Ovary (tissue), 9 donors: ENCODE results near the gene CACNA2D3. TPM values are rescaled to one million over a fixed set of nuclear protein-coding genes. Genes with fewer than 3 reads are reported as not detected.

Experiments used
- DNase-seq, 5 donors: peaks; one replicate each; pipeline ENCODE4 v3.0.0-alpha.2; 2019 to 2020
- H3K27ac ChIP-seq, 2 donors: fragments of 200-600 bp; one replicate each; pipeline versions ENCODE4 v1.5.1 to v1.8.0; 2019 to 2022
- H3K27me3 ChIP-seq: fragments of 200-600 bp; one replicate; pipeline ENCODE4 v1.8.0; 2022
- H3K36me3 ChIP-seq: fragments of 200-600 bp; sonication (generic); one replicate; pipeline ENCODE4 v1.5.1; 2019
- H3K4me1 ChIP-seq: one replicate; pipeline ENCODE4 v1.8.1; 2013; ENCODE audit warnings: mild to moderate bottlenecking, moderate library complexity; ENCODE audit not compliant: insufficient read depth
- H3K4me3 ChIP-seq: fragments of 200-600 bp; sonication (generic); one replicate; pipeline ENCODE4 v1.5.1; 2017
- H3K9me3 ChIP-seq, 2 donors: fragments of 200-600 bp in 1 of 2; sonication (generic) in 1 of 2; one replicate each; pipeline versions ENCODE4 v1.5.1 to v1.8.1; 2013 to 2019; ENCODE audit warnings: mild to moderate bottlenecking in 1 of 2, moderate library complexity in 1 of 2
- EP300 ChIP-seq: sonication (generic); formaldehyde crosslinking; IDR thresholded peaks from one replicate; pipeline ENCODE4 v1.6.1; 2017; ENCODE audit warnings: antibody characterized with exemption
- POLR2A ChIP-seq: fragments of 450-650 bp; IDR thresholded peaks from one replicate; pipeline ENCODE4 v1.6.1; 2017; ENCODE audit warnings: antibody characterized with exemption, mild to moderate bottlenecking, moderate library complexity
- WGBS, 3 donors: extraction: QIAGEN DNeasy Blood & Tissue Kit in 1 of 3; methylation state at CpG; one replicate each; pipeline versions ENCODE4 v1.1.5 to v1.1.7; 2013 to 2017; 5-methylcytosine and 5-hydroxymethylcytosine counted together
- intact Hi-C, 4 donors: fragments of 100-400 bp; cut with DNase I; formaldehyde crosslinking; loops; one replicate each; pipeline versions ENCODE4 v1.11.0 to v1.15.1; 2022 to 2023
- polyA plus RNA-seq, 2 donors: library from polyadenylated mRNA; stranded (reverse); fragments of 200-250 nt in 1 of 2; fragments of 350-450 nt in 1 of 2; fragmentation: Illumina TruSeq in 1 of 2; extraction: RNeasy Lipid Tissue Mini Kit (QIAGEN cat#74804) in 1 of 2; gene quantifications; one replicate each; pipeline ENCODE4 v1.2.3, GENCODE V29; 2013 to 2014
- total RNA-seq, 7 donors: library from RNA; depleted of rRNA in 2 of 7; stranded (reverse); fragments of >200 nt in 2 of 7; fragmentation: NEBNext Ultra II Directional in 3 of 7; extraction: Animal tissue kit (Norgen Biotek cat#: 25700) in 3 of 7; gene quantifications; one replicate each; pipeline versions ENCODE4 v1.1.0 to v1.2.4, GENCODE V29; 2016 to 2023
- TF ChIP-seq, protein P1 (sequence below), 3 donors: fragments of 450-650 bp in 2 of 3; fragments of 200-600 bp in 1 of 3; IDR thresholded peaks; one replicate each; pipeline versions ENCODE4 v1.5.1 to v1.8.0; 2016 to 2022; ENCODE audit warnings: antibody characterized with exemption in 3 of 3, mild to moderate bottlenecking in 1 of 3
- donor health status: DM: no; HTN: no; CAD: no; lungs with moderate emphysema.
- donor health status: DM: no; HTN: no; CAD: no.
- donor health status: Bipolar disorder and iron deficiency.
- donor health status: DM: yes; HTN: yes; CAD: no.
- donor health status: DM: no; HTN: no; CAD: no.
- donor health status: DM: yes; HTN: yes; CAD: no.

Gene CACNA2D3
- total and polyA plus RNA-seq, 9 donors: 2.0 to 10.1 (median 4.7) TPM

DNA sequence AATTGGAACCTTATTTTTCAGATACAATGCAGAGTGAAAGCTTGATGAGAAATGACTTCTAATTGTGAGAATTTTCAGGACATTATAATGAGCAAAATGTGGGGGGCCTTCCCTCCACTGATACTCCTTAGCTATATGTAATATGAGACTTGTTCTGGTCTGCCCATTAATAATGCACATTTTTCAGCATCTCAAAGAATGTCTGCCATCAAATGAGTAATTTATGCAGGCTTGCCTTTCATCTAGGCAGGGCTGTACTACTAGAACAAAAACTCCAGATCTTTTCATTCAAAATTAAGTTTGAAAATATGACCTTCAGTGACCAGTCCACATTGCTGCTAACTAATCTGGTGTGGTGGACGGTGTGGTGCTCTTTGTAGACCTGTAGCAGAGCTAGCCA is 678.1 kb downstream of the CACNA2D3 start:
- Histone ChIP-seq H3K27me3 (no peaks in the 10 kb centered on the region), H3K4me1 (no peaks in the 10 kb centered on the region), H3K36me3 (no peaks in the 10 kb centered on the region), H3K4me3 (no peak overlapping the region), H3K9me3 (no peaks in the 10 kb centered on the region), H3K27ac (no peak overlapping the region)
- TF ChIP-seq POLR2A (no peak), EP300 (no peak)
- TF ChIP-seq, protein P1, sequence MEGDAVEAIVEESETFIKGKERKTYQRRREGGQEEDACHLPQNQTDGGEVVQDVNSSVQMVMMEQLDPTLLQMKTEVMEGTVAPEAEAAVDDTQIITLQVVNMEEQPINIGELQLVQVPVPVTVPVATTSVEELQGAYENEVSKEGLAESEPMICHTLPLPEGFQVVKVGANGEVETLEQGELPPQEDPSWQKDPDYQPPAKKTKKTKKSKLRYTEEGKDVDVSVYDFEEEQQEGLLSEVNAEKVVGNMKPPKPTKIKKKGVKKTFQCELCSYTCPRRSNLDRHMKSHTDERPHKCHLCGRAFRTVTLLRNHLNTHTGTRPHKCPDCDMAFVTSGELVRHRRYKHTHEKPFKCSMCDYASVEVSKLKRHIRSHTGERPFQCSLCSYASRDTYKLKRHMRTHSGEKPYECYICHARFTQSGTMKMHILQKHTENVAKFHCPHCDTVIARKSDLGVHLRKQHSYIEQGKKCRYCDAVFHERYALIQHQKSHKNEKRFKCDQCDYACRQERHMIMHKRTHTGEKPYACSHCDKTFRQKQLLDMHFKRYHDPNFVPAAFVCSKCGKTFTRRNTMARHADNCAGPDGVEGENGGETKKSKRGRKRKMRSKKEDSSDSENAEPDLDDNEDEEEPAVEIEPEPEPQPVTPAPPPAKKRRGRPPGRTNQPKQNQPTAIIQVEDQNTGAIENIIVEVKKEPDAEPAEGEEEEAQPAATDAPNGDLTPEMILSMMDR (IDR thresholded peaks at IDR 0.05): no peak
- 72 to 83% (median 74%) methylated on average over 1 of the region's 1 CpG for WGBS, 3 donors
- DNase-seq: no peak
- intact Hi-C loops: no loop called here

DNA sequence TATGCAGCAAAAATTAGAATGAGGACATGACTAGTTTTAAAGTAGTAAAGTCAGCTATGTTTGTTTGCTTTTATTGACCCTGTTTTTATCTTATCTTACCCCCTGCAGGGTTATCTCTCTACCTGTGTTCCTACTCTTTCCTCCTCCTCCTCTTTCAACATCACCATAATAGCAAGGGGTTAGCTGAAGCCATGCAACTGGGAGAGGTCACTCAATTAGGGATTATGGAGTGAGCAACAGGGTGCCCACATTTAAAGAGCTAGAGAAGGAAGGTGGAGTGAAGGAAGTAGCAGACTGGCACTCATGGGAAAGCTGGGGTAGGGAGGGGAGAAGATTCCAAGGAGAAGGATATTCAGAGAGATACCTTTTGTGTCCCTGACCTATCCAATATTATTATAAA is 679.6 kb downstream of the CACNA2D3 start:
- no peaks in the 10 kb centered on the region for H3K4me1 ChIP-seq
- intact Hi-C loops: no loop called here
- H3K27me3 ChIP-seq: no peaks in the 10 kb centered on the region

DNA sequence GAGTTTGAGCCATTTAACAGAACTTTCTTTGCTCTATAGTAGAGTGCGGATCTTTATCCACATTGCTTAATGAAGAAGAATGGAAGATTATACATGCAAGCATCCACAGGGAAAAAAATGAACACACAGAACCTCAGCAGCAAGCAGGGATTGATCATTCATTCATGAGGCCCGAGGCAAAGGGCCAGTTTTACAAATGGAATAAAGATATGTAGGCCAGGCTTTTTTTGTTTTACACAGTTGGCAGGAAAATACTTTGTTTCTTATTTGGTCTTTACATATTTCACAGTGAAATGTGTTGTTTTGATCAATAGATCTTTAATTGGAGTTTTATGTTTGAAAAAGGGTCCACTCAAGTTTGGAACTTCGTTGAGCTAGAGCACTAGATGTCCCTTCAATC is 688.0 kb downstream of the CACNA2D3 start:
- 69 to 75% (median 73%) methylated on average over 3 of the region's 3 CpGs for WGBS, 3 donors
- no peak for DNase-seq
- Histone ChIP-seq H3K27ac (no peak overlapping the region), H3K4me1 (no peaks in the 10 kb centered on the region), H3K9me3 (no peaks in the 10 kb centered on the region), H3K4me3 (no peak overlapping the region), H3K36me3 (no peaks in the 10 kb centered on the region), H3K27me3 (no peaks in the 10 kb centered on the region)
- TF ChIP-seq, protein P1 (IDR thresholded peaks at IDR 0.05): no peak
- TF ChIP-seq EP300 (no peak), POLR2A (no peak)
- intact Hi-C loops: no loop called here

More for the DNA sequence above, 679.6 kb downstream of the CACNA2D3 start:
- TF ChIP-seq, protein P1 (IDR thresholded peaks at IDR 0.05): no peak
- Histone ChIP-seq H3K36me3 (no peaks in the 10 kb centered on the region), H3K4me3 (no peak overlapping the region), H3K27ac (no peak overlapping the region), H3K9me3 (no peaks in the 10 kb centered on the region)
- no peak for DNase-seq

DNA sequence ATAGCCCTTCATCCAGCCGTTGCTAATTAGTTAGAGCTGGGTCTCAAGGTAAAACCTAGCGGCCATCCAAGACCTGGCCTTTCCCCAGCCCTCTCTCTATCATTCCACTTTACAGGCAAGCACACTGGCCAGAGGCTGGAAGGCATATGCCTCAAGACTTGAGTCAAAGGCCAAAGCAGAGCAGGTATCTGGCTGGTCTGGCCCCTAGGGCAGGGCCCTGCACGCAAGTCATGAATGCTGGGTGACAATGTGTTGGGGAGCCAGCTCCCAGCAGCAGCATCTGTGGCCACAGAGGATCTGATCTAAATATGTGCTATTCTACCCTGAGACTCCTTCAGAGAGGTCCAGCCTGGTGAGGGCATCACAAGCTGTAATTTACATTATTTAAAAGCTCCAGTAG is 691.9 kb downstream of the CACNA2D3 start:
- Histone ChIP-seq H3K9me3 (no peaks in the 10 kb centered on the region), H3K4me1 (no peaks in the 10 kb centered on the region), H3K4me3 (no peak overlapping the region), H3K27ac (no peak overlapping the region), H3K27me3 (no peaks in the 10 kb centered on the region), H3K36me3 (no peaks in the 10 kb centered on the region)
- WGBS, 3 donors: 94 to 100% (median 99%) methylated on average over 3 of the region's 3 CpGs
- DNase-seq: no peak
- intact Hi-C loops: no loop called here
- TF ChIP-seq, protein P1 (IDR thresholded peaks at IDR 0.05): no peak
- TF ChIP-seq EP300 (no peak), POLR2A (no peak)

DNA sequence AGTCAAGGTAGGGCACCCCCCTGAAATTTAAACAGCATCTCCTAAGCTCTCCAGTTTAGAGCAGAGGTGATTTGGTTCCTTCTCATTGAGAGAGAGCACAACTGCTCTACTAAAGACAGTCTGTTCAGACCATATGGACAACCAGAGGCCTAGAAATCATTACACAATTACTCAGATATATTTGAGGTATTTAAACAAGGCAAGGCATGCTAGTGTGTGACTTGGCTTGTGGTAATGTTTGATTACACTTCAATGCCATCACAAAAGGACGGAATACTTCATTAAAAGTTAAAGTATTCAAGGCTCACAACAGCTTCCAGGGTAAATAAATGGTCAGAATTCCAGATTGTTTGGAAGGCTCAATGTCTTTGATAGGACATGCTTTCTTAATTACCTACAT is 695.3 kb downstream of the CACNA2D3 start:
- 82 to 94% (median 85%) methylated on average over 1 of the region's 1 CpG for WGBS, 3 donors
- H3K4me3 ChIP-seq: no peak overlapping the region
- no peaks in the 10 kb centered on the region for H3K4me1 ChIP-seq
- H3K36me3 ChIP-seq: no peaks in the 10 kb centered on the region
- no peaks in the 10 kb centered on the region for H3K9me3 ChIP-seq
- intact Hi-C loops: no loop called here
- H3K27ac ChIP-seq: no peak overlapping the region
- no peaks in the 10 kb centered on the region for H3K27me3 ChIP-seq
- no peak for DNase-seq
- TF ChIP-seq EP300 (no peak), POLR2A (no peak)
- TF ChIP-seq, protein P1 (IDR thresholded peaks at IDR 0.05): no peak
